HG03558 (cell line): ENCODE data around the gene RAD23B.
"Not testable (repeated sequence)": the region's sequence is repeated elsewhere in the genome, so short reads cannot be mapped to it uniquely, and the experiment has no call there.

Experiments used
- ATAC-seq: cut with Tn5 transposase; IDR thresholded peaks from one replicate; pipeline ENCODE4 v1.9.1; 2021; ENCODE audit warnings: moderate number of reproducible peaks; ENCODE audit not compliant: unreplicated experiment; ENCODE audit errors: extremely low read depth

RAD23B gene

GRCh38 chr9:107282759-107283622, at the start of gene RAD23B:
TSS of gene RAD23B (plus strand) at chr9:107283279. CDS start at chr9:107283630, 351 bp downstream.
- ATAC-seq, result peak; percentile 72

GRCh38 chr9:107235765-107236442, 47.2 kb upstream of the RAD23B start:
- no peak for ATAC-seq

GRCh38 chr9:107237873-107238272, 45.2 kb upstream of the RAD23B start:
- no peak for ATAC-seq

GRCh38 chr9:107239474-107239873, 43.6 kb upstream of the RAD23B start:
- no peak for ATAC-seq

- ATAC-seq, result no peak
These were observed 42.8 kb upstream of the RAD23B start for GRCh38 chr9:107240260-107240659.

- no peak for ATAC-seq
These were observed 40.7 kb upstream of the RAD23B start for GRCh38 chr9:107242073-107243030.

GRCh38 chr9:107243742-107244141, 39.3 kb upstream of the RAD23B start:
- ATAC-seq, result peak; percentile 78

GRCh38 chr9:107246259-107247254, 36.5 kb upstream of the RAD23B start:
- ATAC-seq, result no peak

- ATAC-seq, result no peak
These were observed 34.4 kb upstream of the RAD23B start for GRCh38 chr9:107248714-107249113.

GRCh38 chr9:107249131-107249533, 33.9 kb upstream of the RAD23B start:
- no peak for ATAC-seq

- no peak for ATAC-seq
These were observed 33.3 kb upstream of the RAD23B start for GRCh38 chr9:107249665-107250285.

GRCh38 chr9:107251756-107252322, 31.2 kb upstream of the RAD23B start:
- ATAC-seq, result no peak

GRCh38 chr9:107258919-107259318, 24.2 kb upstream of the RAD23B start:
- no peak for ATAC-seq

- ATAC-seq, result not testable (repeated sequence)
These were observed 23.2 kb upstream of the RAD23B start for GRCh38 chr9:107259751-107260313.

GRCh38 chr9:107260437-107261081, 22.5 kb upstream of the RAD23B start:
- peak; percentile 99 for ATAC-seq

- no peak for ATAC-seq
These were observed 22.0 kb upstream of the RAD23B start for GRCh38 chr9:107261106-107261505.

GRCh38 chr9:107263289-107263688, 19.8 kb upstream of the RAD23B start:
- ATAC-seq, result no peak
